ENCODE results near the gene TRPM3.

Gene TRPM3

GRCh38 chr9:70947086-70947485, 174.3 kb downstream of the TRPM3 start:
- DNase-seq (ENCODE audit: low spot score), result no peak

- no peak for DNase-seq (ENCODE audit: low spot score)
These were observed 176.1 kb downstream of the TRPM3 start for GRCh38 chr9:70945301-70945700.

- no peak for DNase-seq (ENCODE audit: low spot score)
These were observed 180.2 kb downstream of the TRPM3 start for GRCh38 chr9:70941191-70941590.

- no peak for DNase-seq (ENCODE audit: low spot score)
These were observed 180.8 kb downstream of the TRPM3 start for GRCh38 chr9:70940605-70941004.

GRCh38 chr9:70936536-70936935, 184.9 kb downstream of the TRPM3 start:
- no peak for DNase-seq (ENCODE audit: low spot score)

- no peak for DNase-seq (ENCODE audit: low spot score)
These were observed 185.6 kb downstream of the TRPM3 start for GRCh38 chr9:70935856-70936255.

GRCh38 chr9:70934642-70935041, 186.8 kb downstream of the TRPM3 start:
- DNase-seq (ENCODE audit: low spot score), result no peak

GRCh38 chr9:70933321-70933720, 188.1 kb downstream of the TRPM3 start:
- no peak for DNase-seq (ENCODE audit: low spot score)

GRCh38 chr9:70932097-70932496, 189.3 kb downstream of the TRPM3 start:
- no peak for DNase-seq (ENCODE audit: low spot score)

GRCh38 chr9:70927530-70927929, 193.9 kb downstream of the TRPM3 start:
- no peak for DNase-seq (ENCODE audit: low spot score)

GRCh38 chr9:70924895-70925547, 196.4 kb downstream of the TRPM3 start:
- DNase-seq (ENCODE audit: low spot score), result no peak

- DNase-seq (ENCODE audit: low spot score), result no peak
These were observed 197.0 kb downstream of the TRPM3 start for GRCh38 chr9:70924380-70924779.

GRCh38 chr9:70923961-70924360, 197.5 kb downstream of the TRPM3 start:
- no peak for DNase-seq (ENCODE audit: low spot score)

- no peak for DNase-seq (ENCODE audit: low spot score)
These were observed 200.3 kb downstream of the TRPM3 start for GRCh38 chr9:70921136-70921535.

- DNase-seq (ENCODE audit: low spot score), result no peak
These were observed 204.1 kb downstream of the TRPM3 start for GRCh38 chr9:70917277-70917676.

GRCh38 chr9:70911791-70912190, 209.6 kb downstream of the TRPM3 start:
- no peak for DNase-seq (ENCODE audit: low spot score)

GRCh38 chr9:70910598-70910997, 210.8 kb downstream of the TRPM3 start:
- no peak for DNase-seq (ENCODE audit: low spot score)

- no peak for DNase-seq (ENCODE audit: low spot score)
These were observed 218.7 kb downstream of the TRPM3 start for GRCh38 chr9:70902692-70903131.

- no peak for DNase-seq (ENCODE audit: low spot score)
These were observed 219.2 kb downstream of the TRPM3 start for GRCh38 chr9:70902171-70902570.

- DNase-seq (ENCODE audit: low spot score), result no peak
These were observed 219.7 kb downstream of the TRPM3 start for GRCh38 chr9:70901746-70902145.

- no peak for DNase-seq (ENCODE audit: low spot score)
These were observed 220.4 kb downstream of the TRPM3 start for GRCh38 chr9:70901013-70901412.

- DNase-seq (ENCODE audit: low spot score), result no peak
These were observed 227.8 kb downstream of the TRPM3 start for GRCh38 chr9:70893580-70894122.

- DNase-seq (ENCODE audit: low spot score), result no peak
These were observed 232.9 kb downstream of the TRPM3 start for GRCh38 chr9:70888471-70888870.

- no peak for DNase-seq (ENCODE audit: low spot score)
These were observed 233.6 kb downstream of the TRPM3 start for GRCh38 chr9:70887826-70888225.

Data from CD4-positive, alpha-beta T cell treated with Interleukin-6 at 100 ng/mL for 8 hours (primary cell).